Aortic smooth muscle cell (primary cell): ENCODE measurements around the gene SPATA46. TPM values are rescaled to one million over a fixed set of nuclear protein-coding genes. Genes with fewer than 3 reads are reported as not detected.

Experiments
- total RNA-seq: library from RNA; depleted of rRNA; stranded (reverse); fragments of >200 nt; gene quantifications from 2 replicates; pipeline ENCODE4 v1.2.3, GENCODE V29; 2014

Gene SPATA46
- total RNA-seq: not detected in 2 replicates

GRCh38 chr1:162376691-162377090, at the start of gene SPATA46:
Gene SPATA46 (minus strand): TSS chr1:162376854. CDS start chr1:162376790, 64 bp downstream.

GRCh38 chr1:162412002-162412401, 35.3 kb upstream of the SPATA46 start, which contains the start of gene SH2D1B:
Gene SH2D1B (minus strand): TSS chr1:162412136. CDS start chr1:162412016, 120 bp downstream.

GRCh38 chr1:162381383-162381782, 4.7 kb upstream of the SPATA46 start, which contains the start of gene C1orf226:
Gene C1orf226 (plus strand): TSS chr1:162381728. CDS start chr1:162381902, 174 bp downstream.

Other genes with a start within 250 kb of the SPATA46 start
- under 0.01 TPM in 2 replicates for gene C1orf226, start 4.9 kb upstream of the SPATA46 start, total RNA-seq
- gene SH2D1B, start 35.3 kb upstream of the SPATA46 start, total RNA-seq: not detected in 2 replicates
- 64.0 and 74.4 TPM in 2 replicates for gene UHMK1, start 121.0 kb upstream of the SPATA46 start, total RNA-seq
- 118 and 132 TPM in 2 replicates for gene UAP1, start 184.9 kb upstream of the SPATA46 start, total RNA-seq